HG03108 (cell line): ENCODE measurements around the gene APLP1.
"Not testable (repeated sequence)": the region's sequence is repeated elsewhere in the genome, so short reads cannot be mapped to it uniquely, and the experiment has no call there.

Experiments
- ATAC-seq: cut with Tn5 transposase; IDR thresholded peaks from one replicate; pipeline ENCODE4 v1.9.1; 2021; ENCODE audit warnings: moderate library complexity; ENCODE audit not compliant: unreplicated experiment

The APLP1 gene

DNA sequence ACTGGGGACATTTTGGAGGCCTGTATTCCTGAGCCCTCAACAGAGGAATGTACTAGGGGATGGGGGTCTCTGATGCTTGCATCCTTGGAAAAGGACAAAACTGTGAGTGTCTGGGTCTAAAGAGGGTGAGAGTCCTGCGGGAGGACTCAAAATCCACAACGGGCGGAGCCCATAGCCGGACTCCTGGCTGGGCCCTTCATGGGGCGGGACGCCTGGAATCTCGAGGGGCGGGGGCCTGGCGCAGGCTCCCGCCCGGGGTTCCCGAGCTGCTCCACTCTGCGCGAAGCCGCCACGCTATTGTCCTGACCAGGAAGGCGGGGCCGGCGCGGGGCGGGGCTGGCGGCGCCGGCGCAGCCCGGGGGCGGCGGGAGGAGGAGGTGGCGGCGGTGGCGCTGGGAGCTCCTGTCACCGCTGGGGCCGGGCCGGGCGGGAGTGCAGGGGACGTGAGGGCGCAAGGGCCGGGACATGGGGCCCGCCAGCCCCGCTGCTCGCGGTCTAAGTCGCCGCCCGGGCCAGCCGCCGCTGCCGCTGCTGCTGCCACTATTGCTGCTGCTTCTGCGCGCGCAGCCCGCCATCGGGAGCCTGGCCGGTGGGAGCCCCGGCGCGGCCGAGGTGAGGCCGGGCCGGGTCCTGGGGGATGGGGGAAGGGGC, at the start of gene APLP1:
Gene APLP1 (plus strand): TSS at position 403 of the 651 bp plus-strand sequence. CDS start 63 bp downstream, at position 466.
- ATAC-seq, result no peak

DNA sequence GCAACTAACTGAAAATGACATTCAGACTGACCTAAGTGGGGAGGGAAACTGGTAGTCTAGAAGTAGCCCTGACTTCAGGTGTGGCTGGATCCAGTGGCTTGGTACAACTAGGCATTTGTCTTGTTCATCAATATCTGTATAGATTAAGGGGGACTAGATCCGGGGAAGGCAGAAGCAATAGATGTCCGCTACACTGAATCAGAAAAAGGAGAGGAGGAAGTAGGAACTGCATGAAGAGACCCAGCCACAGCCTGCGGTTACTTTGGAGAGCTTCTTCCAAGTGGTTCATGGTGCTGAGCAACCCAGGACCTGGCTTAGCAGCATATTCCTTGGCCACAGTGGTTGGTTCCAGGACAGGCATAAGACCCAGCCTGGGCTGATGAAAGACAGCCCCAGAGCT, 45.8 kb upstream of the APLP1 start:
- no peak for ATAC-seq

DNA sequence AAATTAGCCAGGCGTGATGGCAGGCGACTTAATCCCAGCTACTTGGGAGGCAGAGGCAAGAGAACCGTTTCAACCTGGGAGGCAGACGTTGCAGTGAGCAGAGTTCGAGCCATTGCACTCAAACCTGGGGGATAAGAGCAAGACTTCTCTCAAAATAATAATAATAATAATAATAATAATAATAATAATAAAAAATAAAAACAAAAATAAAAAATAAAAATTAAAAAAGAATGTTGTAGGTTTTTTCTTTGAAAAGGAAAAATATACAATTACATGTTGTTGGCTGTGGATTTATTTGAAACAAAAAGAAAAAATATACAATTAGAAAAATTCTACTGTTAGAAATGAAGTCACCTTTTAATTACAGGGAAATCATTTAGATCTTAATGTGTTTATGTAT, 44.2 kb upstream of the APLP1 start:
- no peak for ATAC-seq

DNA sequence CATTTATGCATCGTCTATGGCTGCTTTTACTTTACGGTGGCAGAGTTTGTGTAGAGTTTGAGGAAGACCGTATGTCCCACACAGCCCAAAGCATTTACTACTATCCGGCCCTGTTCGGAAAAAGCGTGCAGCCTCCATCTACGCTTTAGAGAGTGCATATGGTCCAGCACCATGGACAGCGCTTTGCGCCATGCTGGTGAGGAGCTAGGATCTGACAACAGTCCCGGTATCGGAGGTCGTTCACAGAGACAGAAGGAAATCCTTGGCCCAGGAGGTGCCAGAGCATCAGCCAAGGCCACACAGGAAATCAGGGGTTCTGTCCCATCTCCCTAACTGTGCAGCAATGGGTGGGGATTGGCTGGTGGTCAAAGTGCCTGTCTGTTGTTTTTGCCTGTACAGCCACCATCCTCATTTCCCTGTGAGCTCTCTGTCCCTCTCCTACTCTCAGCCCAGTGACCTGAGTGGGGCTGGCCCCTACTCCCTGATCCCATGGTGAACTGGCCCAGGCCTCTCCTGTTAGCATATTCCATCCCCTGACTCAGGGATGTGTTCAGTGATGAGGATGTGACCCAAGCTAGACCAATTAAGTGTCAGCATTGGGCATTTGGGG, 39.6 kb upstream of the APLP1 start:
- ATAC-seq, result no peak

DNA sequence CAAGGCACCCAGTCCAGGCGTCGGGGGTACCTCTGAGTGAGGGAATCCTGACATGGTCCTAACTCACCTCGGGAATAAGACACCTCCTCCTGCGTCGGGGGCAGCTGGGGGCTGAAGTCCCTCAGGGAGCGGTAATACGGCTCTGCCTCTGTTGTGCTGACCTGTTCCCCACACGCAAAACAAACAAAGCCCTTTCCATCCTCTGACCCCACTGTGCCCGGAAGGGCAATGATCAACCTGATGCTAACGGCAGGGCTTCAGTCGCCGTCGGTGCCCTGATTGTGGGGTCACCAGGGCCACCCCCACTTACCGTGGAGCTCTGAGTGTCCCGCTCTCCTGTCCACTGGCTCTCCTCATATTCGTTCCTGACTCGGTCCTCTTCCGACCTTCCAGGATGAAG, 37.4 kb upstream of the APLP1 start:
- ATAC-seq, result no peak

DNA sequence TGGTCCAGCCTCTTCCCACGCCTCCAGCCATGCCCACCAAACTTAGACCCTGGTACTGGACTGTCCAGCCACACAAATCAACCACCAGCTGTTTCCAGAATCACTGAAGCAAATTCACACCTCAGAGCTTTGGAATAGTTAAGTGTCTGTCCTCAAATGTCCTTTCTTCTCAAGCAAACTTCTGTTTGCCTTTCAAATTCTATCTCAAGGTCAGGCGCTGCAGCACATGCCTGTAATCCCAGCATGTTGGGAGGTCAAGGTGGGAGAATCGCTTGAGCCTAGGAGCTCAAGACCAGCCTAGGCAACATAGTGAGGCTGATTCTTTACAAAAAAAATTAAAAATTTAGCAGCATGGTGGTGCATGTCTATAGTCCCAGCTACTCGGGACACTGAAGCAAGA, 36.3 kb upstream of the APLP1 start:
- ATAC-seq, result no peak

DNA sequence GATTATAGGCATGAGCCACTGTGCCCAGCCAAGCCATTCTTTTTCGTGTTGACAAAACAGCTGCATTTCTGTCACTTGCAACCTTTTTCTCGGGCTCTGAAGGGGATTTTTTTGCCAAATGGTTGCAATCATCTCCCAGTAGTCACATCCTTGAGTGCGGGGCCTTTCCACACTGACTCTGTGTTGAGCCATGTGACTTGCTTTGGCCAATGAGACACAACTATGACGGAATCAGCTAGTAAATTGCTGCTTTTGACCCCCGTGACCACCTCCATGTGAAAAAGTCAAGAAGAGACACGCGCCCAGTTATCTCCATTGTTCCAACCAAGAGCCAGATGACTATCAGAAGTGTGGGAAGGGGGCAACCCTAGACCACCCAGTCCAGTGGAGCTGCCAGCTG, 34.4 kb upstream of the APLP1 start:
- ATAC-seq, result no peak

DNA sequence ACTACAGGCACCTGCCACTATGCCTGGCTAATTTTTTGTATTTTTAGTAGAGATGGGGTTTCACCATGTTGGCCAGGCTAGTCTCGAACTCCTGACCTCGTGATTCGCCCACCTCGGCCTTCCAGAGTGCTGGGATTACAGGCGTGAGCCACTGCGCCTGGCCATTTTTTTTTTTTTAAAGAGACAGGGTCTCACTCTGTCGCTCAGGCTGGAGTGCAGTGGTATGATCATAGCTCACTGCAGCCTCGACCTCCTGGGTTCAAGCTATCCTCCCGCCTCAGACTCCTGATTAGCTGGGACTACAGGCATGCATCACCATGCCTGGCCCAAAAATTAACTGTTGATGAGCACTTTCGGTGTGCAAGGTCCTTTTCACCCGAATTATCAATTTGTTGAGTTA, 32.3 kb upstream of the APLP1 start:
- not testable (repeated sequence) for ATAC-seq

DNA sequence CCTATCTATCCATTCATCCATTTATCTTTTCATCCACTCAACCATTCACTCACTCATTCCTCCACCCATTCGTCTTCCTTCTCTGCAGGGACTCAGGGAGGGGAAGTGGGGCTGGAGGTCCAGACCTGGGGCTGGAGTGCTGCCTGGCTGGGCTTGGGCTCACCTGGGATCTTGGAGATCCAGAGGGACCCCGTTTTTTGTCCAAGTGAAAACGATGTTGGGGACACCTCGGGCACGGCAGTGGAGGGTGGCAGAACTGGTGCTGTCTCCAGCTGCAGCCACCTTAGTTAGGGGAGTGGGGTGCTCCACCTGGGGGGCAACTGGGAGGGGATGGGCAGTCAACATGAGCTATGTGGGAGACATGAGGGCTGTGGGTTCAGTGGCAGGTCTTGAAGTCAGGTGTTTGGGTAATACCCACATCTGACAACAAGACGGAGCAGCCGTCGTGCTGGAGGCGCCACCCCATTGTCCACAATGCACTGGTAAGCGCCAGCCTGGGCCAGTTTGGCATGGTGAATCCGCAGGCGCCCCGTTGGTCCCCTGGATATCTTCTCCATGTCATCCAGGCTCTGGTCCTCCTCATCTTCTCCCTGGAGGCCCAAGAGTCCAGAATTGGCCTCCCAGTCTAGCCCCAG, 26.3 kb upstream of the APLP1 start:
- no peak for ATAC-seq

DNA sequence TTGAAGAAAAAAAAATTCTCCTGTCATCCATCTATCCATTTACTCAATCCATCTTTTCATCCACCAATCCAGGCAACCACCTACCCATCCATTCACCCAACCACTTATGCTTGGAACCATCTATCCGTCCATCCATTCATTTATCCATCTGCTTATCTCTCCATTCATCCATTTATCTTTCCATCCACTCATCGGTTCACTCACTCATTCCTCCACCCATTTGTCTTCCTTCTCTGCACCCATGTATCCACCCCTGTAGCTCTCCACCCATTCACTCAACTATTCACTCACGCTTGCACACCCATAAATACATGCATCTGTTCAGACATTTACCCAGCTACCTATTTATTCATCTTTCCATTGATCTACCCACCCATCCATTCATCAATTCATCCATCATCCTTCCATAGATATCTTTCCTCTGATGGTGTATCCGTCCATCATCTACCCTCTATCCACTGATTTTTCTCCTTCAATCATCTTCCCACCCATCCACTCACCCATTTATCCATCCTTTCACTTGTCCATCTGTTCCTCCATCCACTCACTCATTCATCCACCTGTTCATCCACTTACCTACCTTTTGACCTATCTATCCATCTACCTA, 25.6 kb upstream of the APLP1 start:
- ATAC-seq, result no peak

DNA sequence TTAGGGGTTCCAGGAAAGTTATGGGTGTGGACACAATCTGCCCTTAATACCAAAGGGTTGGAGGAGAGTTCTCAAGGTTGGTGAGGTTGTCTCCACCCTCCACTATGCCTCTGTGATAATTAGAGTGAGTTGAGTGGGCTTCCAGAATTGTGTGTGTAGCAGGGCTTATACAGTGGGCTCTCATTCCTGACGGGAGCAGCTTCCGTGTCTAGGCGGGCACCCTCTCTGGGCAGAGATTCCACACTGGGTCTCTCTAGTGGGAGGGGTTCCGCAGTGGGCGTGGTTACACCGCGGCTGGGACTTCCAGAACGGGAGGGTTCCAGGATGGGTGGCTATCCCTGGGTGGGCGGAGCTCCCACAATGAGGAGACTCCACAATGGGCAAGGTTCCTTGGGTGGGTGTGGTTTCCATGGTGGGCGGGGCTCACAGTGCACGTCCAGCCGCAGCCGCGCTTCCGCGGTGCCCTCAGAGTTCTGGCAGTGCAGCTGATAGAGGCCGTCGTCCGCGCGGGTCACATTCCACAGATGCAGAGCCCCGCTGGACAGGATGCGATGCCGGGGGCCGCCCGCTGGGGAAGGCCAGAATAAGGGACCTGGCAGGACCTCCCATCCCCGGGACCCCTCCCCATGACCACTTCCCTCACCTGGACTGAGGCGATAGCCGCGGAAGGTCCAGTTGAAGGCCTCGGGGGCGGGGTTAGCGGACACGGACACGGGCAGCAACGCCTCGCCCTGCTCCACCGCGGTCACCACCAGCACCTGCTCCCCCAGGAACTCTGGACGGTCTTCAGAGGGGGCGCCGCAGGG, 24.5 kb upstream of the APLP1 start:
- no peak for ATAC-seq

DNA sequence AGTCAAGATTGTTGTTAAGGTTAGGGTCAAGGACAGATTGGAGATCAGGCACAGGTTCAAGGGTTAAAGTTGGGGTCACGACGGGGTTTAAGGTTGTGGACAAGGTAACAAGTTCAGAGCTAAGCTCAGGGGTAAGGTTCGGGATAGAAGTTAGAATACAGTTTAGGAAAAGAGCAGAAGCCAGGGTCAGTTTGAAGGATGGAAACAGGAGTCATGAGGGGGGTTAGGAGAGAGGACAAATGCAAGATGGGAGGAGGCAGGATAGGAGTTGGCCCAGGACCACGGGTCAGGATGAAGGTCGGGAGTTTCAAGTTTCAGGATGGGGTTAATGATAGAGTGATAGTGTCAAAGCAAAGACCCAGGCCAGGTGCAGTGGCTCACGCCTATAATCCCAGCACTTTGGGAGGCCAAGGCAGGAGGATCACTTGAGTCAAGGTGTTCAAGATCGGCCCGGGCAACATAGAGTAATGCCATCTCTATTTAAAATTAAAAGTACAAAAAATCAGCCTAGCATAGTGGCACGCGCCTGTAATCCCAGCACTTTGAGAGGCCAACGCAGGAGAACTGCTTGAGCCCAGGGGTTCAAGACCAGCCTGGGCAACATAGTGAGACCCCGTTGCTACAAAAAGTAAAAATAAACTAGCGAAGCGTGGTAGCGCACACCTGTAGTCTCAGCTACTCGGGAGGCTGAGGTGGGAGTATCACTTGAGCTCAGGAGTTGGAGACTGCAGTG, 23.7 kb upstream of the APLP1 start:
- no peak for ATAC-seq

DNA sequence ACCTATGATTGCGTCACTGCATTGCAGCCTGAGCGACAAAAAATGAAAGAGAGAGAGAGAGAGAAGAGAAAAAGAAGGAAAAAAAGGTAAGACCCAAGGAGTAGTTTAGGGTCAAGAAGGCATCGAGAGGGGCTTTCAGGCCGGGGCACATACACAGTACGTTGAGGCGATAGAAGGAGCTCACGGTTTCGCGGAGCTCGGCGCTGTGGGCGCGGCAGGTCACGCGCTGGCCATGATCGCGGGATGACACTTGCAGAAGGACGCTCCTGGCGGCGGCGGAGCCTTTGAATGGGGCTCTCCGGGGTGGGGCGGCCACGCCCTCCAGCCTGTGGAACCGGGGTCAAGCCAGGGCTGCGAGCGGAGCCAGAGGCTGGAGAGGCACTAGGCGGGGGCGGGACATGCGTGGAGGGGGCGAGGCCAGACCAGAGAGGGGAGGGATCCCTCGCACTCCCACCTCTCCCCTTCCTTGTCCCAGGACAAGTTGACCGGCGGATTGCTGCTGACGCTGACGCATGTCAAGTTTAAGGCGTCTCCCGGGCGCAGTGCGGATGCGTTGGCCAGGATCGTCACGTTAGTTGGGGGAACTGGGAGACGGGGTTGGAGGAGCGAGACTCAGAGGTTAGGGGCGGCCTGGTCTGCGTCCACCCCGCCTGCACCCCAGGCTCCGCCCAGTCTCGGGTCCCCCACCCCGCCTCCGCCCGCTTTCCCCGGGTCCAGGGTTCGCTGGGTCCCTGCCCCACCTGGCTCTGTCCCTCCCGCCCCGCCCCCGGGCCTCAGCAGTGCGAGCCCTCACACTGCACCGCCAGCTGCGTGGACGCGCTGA, 22.9 kb upstream of the APLP1 start:
- no peak for ATAC-seq

DNA sequence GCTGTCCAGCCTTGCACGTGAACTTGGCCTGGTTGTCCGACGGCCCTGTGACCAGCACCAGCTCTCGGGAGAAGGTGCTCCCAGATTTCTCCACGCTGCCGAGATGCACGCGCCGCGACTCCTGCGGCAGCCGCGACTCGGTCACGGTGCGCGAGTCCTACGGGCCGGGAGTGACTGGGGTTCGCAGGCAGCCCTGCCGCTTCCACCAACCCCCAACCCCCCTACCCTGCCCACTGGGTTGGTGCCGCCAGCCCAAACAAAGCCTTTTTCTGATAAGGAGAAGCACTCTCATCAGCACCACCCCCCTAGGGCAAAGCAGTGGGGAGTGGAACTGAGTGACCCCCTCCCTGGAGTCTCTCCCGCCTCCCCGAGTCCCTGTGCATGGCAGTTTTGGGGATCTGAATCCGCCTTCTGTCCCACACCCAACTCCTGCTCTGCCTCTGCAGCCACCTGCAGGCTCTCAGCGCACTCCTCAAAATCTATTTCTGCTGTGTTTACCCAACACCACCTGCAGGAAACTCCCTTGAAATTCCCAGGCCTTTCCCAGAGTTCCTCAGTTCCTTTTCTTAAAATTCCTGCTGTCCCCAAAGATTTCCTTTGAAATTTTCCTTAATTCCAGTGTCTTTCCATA, 22.2 kb upstream of the APLP1 start:
- no peak for ATAC-seq

DNA sequence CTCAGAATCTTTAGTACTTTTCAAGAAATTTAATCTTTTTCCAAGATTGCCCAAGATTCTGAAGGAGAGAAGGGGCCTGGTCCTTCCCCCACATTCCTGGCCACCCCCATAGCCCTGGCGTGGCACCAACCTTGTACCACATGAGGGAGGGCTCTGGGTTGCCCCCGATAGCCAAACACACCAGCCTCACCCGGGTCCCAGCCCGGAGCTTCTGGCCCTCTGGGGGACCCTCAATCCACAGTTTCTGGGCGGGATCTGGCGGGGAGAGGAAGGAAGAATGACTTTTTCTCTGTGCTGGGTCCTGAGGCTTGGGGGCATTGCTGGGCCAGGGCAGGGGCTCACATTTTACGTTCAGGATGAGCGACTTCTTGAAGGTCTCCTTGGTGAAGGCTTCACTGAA, 20.5 kb upstream of the APLP1 start:
- ATAC-seq, result no peak

DNA sequence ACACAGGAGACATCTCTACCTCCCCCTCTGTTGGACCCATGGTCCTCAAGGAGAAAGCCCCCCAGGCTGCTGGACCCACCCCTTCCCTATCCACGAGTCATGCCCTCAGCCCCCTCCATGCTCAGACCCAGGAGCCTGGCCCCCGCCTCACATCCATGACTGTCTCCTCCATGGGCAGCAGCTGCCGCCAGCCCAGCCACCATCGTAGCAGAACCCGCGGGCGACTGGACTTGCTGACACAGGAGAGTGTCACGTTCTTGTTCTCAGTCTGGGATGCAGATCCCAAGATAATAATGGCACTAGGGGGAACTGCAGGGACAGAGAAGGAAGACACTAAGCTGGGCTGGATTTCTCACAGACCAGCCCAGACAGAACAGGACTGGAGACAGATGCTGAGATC, 19.9 kb upstream of the APLP1 start:
- no peak for ATAC-seq

DNA sequence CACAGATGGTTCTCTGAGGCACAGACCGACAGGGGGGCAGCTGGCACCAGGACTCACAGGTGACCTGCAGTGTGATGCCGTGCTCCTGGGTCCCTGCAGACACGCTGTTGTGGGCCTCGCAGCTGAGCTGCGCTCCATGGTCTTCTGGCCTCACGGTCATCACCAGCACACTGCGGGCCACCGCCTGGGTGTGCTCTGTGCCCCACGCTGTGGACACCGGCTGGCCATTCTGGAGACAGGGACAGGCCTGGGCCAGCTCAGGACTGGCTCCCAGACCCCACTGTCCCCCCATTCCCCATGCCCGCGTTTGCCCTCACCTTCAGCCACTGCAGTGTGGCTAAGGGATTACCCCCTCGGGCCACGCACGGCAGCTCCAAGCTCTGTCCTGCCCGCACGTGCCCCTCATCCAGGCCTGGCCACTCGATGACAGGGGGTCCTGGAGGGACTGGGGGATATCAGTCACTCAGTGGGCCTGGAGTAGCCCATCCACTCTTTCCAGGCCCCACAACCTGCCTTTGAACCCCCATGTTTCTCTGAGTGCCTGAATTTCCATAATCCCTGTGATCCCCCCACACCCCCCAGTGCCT, 19.4 kb upstream of the APLP1 start:
- no peak for ATAC-seq

DNA sequence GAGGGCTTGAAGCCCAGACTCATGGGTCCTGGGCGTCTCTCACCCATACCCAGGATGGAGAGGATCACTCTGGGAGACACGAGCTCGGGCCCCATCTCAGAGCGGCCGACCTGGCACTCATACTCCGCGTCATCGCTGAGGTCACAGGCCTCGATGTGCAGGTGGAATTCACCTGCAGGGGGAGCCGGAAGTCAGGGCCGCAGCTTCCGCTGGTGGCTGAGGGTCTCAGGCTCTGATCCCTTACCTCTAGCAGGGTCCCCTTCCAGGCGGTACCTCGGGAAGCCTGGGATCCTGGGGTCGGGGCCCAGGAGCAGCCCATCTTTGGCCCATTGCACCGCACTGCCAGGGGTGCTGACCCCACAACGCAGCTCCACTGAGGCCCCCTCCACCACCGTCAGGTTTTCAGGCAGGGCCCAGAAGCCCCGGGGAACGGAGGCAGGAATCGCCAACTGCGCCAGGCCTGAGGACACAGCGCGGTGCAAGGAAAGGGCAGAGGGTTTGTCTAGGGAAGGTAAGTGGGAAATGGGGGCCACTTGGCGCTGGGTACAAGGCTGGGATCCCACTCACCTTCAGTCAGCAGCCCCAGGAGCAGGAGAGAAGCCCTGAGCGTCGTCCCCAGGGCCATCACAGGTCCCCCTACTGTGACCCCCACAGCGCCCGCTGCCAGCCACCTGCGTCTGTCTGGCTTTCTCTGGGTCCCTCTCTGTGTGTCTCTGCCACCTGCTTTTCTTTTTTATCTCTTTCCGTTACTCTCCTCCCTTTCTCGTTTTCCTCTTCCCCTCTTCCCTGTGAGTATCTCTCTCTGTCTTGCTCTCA, 17.0 kb upstream of the APLP1 start:
- no peak for ATAC-seq
